A673 (cell line): Measurements from ENCODE around the gene MARK1. TPM values are rescaled to one million over a fixed set of nuclear protein-coding genes. Genes with fewer than 3 reads are reported as not detected.

Experiments
- BruUV-seq: library from RNA; stranded (reverse); fragments of 400-500 nt; replicated peaks from 2 replicates; lab custom pipeline; 2021; lab: Mats Ljungman, UMichigan
- CTCF ChIA-PET: fragments of 300-600 bp; sonication (Branson Sonifier 250); formaldehyde crosslinking; loops from one replicate; lab custom pipeline; 2022; ENCODE audit warnings: antibody characterized with exemption; lab: Charles Lee
- POLR2A ChIA-PET: fragments of 300-600 bp; sonication (Branson Sonifier 250); formaldehyde crosslinking; loops from one replicate; lab custom pipeline; 2022; ENCODE audit warnings: antibody characterized with exemption; ENCODE audit not compliant: low non-redundant PET; lab: Charles Lee
- DNase-seq: peaks from one replicate; pipeline ENCODE4 v3.0.0-alpha.2; 2015; ENCODE audit warnings: low spot score
- H3K27ac ChIP-seq: fragments of 200-600 bp; sonication (generic); 2 replicates; pipeline ENCODE4 v1.5.1; 2016; ENCODE audit warnings: mixed run types, low read depth, mild to moderate bottlenecking, mixed read lengths, antibody characterized with exemption, low read length; ENCODE audit not compliant: poor library complexity, severe bottlenecking
- H3K27me3 ChIP-seq: fragments of 200-600 bp; sonication (generic); replicated peaks from 2 replicates; pipeline ENCODE4 v1.6.1; 2017; ENCODE audit warnings: mixed run types, low read depth, mild to moderate bottlenecking, mixed read lengths, antibody characterized with exemption, low read length; ENCODE audit not compliant: insufficient read depth, poor library complexity
- H3K36me3 ChIP-seq: fragments of 200-600 bp; sonication (generic); 2 replicates; pipeline ENCODE4 v1.6.1; 2016; ENCODE audit warnings: mixed run types, mild to moderate bottlenecking, mixed read lengths, antibody characterized with exemption, low read length; ENCODE audit not compliant: insufficient read depth, poor library complexity, severe bottlenecking
- H3K4me1 ChIP-seq: fragments of 200-600 bp; sonication (generic); 2 replicates; pipeline ENCODE4 v1.6.1; 2017; ENCODE audit warnings: mixed run types, mild to moderate bottlenecking, mixed read lengths, antibody characterized with exemption, low read length; ENCODE audit not compliant: insufficient read depth, poor library complexity, severe bottlenecking
- H3K4me3 ChIP-seq: fragments of 200-600 bp; sonication (generic); 2 replicates; pipeline ENCODE4 v1.5.1; 2016; ENCODE audit warnings: low read depth, mixed run types, mild to moderate bottlenecking, mixed read lengths, low read length; ENCODE audit not compliant: poor library complexity, severe bottlenecking
- H3K9me3 ChIP-seq: fragments of 200-600 bp; sonication (generic); 2 replicates; pipeline ENCODE4 v1.6.1; 2016; ENCODE audit warnings: mixed run types, low read depth, mild to moderate bottlenecking, mixed read lengths, antibody characterized with exemption, low read length; ENCODE audit not compliant: poor library complexity, severe bottlenecking
- EZH2 ChIP-seq: fragments of 200-600 bp; sonication (generic); IDR thresholded peaks from 2 replicates; pipeline ENCODE4 v1.6.1; 2017; ENCODE audit warnings: borderline replicate concordance, low read depth, mild to moderate bottlenecking, mixed read lengths, antibody characterized with exemption, low read length; ENCODE audit not compliant: poor library complexity, severe bottlenecking
- intact Hi-C: fragments of 100-400 bp; cut with micrococcal nuclease; formaldehyde crosslinking; loops from one replicate; pipeline ENCODE4 v1.10.0; 2022; ENCODE audit not compliant: unreplicated experiment
- total RNA-seq: library from RNA; stranded (reverse); gene quantifications from 2 replicates; pipeline ENCODE4 v1.2.3, GENCODE V29; 2021
- TF ChIP-seq, protein P1 (sequence below): fragments of 300-800, 200-600 bp; sonication (generic); conservative IDR thresholded peaks from 2 replicates; pipeline ENCODE4 v1.5.1; 2017; ENCODE audit warnings: low read depth, mild to moderate bottlenecking, antibody characterized with exemption, low read length, moderate library complexity, mixed read lengths

The MARK1 gene
- total RNA-seq, 1 experiment from 2014 or later, result 5.1 TPM

DNA sequence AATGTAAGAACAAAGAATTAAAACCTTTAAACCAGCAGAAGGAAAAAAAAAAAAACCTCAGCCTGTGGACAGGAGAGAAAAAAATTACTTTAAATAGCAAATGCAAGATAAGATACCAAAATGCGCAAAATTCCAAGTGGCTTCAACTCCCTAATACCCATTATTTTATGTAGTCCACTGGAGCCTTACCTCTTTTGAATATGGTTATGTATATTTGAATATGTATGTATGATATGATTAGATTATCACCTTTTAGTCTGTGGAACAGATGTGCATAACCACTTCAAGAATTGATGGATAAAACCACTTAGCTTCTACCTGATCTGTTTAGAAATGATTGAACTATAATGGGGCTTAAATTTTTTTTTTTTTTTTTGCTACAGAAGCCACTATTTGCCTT lies 109.8 kb downstream of the MARK1 start:
- H3K27me3 ChIP-seq, result peaks cover 5% of the 10 kb centered on the region

DNA sequence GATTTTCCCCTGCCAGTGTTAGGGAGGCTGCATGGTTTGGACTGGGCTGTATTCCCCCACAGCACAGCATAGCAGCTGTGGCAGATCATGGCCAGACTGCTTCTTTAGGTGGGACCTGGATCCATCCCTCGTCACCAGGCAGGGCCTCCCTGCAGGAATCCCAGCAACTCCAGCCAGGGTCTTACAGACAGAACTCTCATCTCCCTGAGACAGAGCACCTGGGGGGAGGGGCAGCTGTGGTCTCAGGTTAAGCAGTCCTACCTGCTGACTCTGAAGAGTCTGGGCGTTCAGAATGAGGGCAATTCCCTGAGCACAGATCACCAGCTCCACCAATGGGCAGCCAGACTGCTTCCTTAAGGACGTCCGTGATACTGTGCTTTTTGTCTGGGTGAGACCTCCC lies 114.3 kb downstream of the MARK1 start:
- intact Hi-C loops, result no loop called here
- H3K36me3 ChIP-seq, result no peaks in the 10 kb centered on the region
- POLR2A ChIA-PET, result no interaction called here
- H3K4me3 ChIP-seq, result no peak overlapping the region
- CTCF ChIA-PET, result no interaction called here
- H3K4me1 ChIP-seq, result no peaks in the 10 kb centered on the region
- no peak overlapping the region for H3K27ac ChIP-seq
- TF ChIP-seq EZH2, result no peak
- TF ChIP-seq, protein P1, sequence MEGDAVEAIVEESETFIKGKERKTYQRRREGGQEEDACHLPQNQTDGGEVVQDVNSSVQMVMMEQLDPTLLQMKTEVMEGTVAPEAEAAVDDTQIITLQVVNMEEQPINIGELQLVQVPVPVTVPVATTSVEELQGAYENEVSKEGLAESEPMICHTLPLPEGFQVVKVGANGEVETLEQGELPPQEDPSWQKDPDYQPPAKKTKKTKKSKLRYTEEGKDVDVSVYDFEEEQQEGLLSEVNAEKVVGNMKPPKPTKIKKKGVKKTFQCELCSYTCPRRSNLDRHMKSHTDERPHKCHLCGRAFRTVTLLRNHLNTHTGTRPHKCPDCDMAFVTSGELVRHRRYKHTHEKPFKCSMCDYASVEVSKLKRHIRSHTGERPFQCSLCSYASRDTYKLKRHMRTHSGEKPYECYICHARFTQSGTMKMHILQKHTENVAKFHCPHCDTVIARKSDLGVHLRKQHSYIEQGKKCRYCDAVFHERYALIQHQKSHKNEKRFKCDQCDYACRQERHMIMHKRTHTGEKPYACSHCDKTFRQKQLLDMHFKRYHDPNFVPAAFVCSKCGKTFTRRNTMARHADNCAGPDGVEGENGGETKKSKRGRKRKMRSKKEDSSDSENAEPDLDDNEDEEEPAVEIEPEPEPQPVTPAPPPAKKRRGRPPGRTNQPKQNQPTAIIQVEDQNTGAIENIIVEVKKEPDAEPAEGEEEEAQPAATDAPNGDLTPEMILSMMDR, result no peak
- H3K27me3 ChIP-seq, result no peaks in the 10 kb centered on the region
- no peak for DNase-seq
- no peaks in the 10 kb centered on the region for H3K9me3 ChIP-seq
- BruUV-seq, result no TSS peak

More for the DNA sequence above, 109.8 kb downstream of the MARK1 start:
- H3K9me3 ChIP-seq, result no peaks in the 10 kb centered on the region
- no peak overlapping the region for H3K4me3 ChIP-seq
- CTCF ChIA-PET, result no interaction called here
- no peak for DNase-seq
- no peaks in the 10 kb centered on the region for H3K4me1 ChIP-seq
- TF ChIP-seq, protein P1, result no peak
- TF ChIP-seq EZH2, result no peak
- BruUV-seq, result no TSS peak
- intact Hi-C loops, result no loop called here
- H3K27ac ChIP-seq, result no peak overlapping the region
- no peaks in the 10 kb centered on the region for H3K36me3 ChIP-seq
- POLR2A ChIA-PET, result no interaction called here

DNA sequence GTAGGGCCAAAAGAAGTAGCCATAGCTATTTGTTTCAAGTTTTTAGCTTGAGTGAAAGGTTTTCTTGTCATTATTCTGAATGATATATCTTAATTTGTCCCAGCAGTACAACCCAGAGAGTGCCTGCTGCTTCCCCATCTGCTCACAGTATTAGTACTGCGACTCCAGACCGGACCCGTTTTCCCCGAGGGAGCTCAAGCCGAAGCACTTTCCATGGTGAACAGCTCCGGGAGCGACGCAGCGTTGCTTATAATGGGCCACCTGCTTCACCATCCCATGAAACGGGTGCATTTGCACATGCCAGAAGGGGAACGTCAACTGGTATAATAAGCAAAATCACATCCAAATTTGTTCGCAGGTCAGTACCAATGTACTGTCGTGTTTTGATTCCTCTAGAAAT lies 125.1 kb downstream of the MARK1 start:
- DNase-seq, result no peak
- no TSS peak for BruUV-seq
- Histone ChIP-seq H3K36me3 (no peaks in the 10 kb centered on the region), H3K27me3 (no peaks in the 10 kb centered on the region), H3K4me1 (no peaks in the 10 kb centered on the region), H3K4me3 (no peak overlapping the region), H3K27ac (no peak overlapping the region), H3K9me3 (no peaks in the 10 kb centered on the region)
- ChIA-PET CTCF (interaction anchor here (0.6 kb wide), 1 partner anchor 27 kb away, joined by 5 read pairs; no protein-coding TSS in a partner anchor), POLR2A (no interaction called here)
- TF ChIP-seq, protein P1, result no peak
- TF ChIP-seq EZH2, result no peak
- intact Hi-C loops, result no loop called here
